ENCODE results near the gene PBX3.

GRCh38 chr9:125745018-125745417, 2.2 kb upstream of the PBX3 start:
- TF ChIP-seq, protein P1, sequence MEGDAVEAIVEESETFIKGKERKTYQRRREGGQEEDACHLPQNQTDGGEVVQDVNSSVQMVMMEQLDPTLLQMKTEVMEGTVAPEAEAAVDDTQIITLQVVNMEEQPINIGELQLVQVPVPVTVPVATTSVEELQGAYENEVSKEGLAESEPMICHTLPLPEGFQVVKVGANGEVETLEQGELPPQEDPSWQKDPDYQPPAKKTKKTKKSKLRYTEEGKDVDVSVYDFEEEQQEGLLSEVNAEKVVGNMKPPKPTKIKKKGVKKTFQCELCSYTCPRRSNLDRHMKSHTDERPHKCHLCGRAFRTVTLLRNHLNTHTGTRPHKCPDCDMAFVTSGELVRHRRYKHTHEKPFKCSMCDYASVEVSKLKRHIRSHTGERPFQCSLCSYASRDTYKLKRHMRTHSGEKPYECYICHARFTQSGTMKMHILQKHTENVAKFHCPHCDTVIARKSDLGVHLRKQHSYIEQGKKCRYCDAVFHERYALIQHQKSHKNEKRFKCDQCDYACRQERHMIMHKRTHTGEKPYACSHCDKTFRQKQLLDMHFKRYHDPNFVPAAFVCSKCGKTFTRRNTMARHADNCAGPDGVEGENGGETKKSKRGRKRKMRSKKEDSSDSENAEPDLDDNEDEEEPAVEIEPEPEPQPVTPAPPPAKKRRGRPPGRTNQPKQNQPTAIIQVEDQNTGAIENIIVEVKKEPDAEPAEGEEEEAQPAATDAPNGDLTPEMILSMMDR (IDR thresholded peaks at IDR 0.05): no peak
- TF ChIP-seq POLR2A (IDR thresholded peaks at IDR 0.05): no peak
